NCI-H1092 (cell line): ENCODE data around the gene RTN4RL1.
A peak's percentile ranks its signal among the peaks of the same experiment; 100 is the strongest.

Experiments used
- DNase-seq: peaks from one replicate; lab custom pipeline; 2025; lab: John Stamatoyannopoulos, UW

Gene RTN4RL1

DNA sequence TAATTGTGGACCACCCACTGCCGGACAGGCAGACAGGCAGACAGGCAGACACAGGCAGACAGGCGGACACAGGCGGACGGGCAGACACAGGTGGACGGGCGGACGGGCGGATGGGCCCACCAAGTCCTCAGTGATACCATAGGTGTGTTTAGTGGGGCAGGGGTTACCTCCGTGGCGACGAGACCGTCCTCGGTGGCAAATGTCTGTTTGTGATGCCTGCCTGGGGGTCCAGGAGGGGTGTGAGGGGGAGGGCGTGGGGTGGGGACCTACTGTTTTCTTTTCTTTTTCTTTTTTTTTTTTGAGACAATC is 76.7 kb downstream of the RTN4RL1 start:
- DNase-seq = no peak

GRCh38 chr17:1947743-1948516 is 77.2 kb downstream of the RTN4RL1 start:
- no peak for DNase-seq

DNA sequence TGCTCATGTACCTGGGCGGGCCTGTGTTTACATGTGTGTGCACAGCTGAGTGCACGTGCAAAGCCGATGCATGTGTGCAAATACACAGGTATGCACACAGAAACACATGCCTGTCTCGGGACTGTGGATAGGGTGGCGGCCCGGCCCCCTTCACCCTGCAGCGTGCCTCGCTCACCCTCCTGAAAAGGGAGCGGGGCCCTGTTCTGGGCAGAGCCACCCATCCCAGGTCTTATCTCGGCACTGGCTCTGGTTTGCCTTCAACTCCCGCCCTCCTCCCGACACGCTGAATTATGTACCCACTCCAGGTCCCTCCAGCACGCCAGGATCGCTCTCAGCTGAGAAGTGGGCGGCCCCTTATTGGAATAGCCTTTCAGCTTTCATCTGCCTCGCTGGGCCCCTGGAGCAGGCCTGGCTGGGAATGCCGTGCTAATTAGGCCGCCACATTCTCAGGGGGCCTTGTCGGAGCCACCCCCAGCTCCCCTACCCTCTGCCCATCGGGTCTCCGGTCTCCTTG is 77.8 kb downstream of the RTN4RL1 start:
- no peak for DNase-seq

DNA sequence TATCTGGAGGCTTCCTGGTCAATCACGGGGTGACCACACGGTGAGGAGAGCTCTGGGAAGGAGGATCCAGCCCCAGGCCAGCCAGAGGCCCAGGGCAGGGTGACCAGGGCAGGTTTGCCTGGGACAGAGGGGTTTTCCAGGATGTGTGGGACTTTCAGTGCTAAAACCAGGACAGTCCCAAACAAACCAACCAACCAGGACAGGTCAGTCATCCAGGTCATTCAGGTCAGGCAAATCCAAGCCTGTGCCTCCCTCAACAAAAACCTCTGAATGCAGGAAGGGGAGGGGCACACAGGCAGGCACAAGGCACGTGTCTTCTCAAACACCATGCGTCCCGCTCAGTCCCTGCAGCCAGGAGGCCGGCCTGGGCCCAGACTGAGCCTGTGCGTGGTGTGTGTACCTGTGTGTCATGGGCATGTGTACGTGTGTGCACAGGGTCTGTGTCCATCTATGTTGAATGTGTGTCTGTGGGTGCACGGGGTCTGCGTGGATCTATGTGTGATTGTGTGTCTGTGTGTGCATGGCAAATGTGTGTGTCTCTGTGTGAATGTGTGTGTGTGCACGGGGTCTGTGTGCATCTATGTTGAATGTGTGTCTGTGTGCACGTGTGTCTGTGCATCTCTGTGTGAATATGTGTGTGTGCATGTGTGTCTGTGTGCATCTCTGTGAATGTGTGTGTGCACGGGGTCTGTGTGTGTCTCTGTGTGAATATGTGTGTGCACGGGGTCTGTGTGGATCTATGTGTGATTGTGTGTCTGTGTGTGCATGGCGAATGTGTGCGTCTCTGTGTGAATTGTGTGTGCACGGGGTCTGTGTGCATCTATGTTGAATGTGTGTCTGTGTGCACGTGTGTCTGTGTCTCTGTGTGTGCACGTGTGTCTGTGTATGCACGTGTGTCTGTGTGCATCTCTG is 78.9 kb downstream of the RTN4RL1 start:
- no peak for DNase-seq

DNA sequence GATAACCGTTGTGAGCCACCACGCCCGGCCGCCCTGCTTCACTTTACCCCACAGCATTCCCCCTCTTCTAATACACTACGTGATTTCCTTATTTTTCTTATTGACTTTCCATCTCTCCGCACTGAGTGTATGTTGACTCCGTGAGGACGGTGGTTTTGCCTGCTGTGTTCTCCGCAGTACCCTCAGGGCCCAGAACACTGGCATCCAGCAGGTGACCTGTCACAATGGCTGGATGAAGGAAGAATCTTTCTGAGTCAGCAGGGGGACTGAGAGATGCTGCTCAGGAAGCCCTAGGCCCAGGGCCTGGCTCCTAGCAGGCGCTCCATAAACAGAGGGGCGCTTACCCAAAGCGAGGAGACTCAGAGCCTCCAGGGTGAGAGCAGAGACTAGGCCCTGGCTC is 79.5 kb downstream of the RTN4RL1 start:
- DNase-seq = no peak

DNA sequence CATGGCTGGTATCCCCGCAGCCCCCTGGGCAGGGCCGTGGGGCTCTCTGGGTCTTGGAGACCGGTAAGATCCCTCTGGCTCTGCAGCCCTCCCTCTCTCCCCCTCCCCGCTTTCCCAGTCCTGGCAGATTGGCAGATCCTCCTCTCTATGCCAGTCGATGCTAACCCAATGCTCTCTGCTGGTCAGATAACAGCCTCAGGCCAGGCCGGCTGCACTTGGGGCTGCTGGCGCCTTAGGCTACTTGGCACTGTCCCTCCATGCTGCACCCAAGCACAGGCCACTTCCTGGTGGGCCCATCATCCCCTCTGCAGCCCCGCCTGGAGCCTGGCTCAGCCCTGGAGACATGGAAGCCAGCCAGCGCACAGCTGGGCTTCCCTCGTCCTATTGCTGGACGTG is 81.7 kb downstream of the RTN4RL1 start:
- no peak for DNase-seq

DNA sequence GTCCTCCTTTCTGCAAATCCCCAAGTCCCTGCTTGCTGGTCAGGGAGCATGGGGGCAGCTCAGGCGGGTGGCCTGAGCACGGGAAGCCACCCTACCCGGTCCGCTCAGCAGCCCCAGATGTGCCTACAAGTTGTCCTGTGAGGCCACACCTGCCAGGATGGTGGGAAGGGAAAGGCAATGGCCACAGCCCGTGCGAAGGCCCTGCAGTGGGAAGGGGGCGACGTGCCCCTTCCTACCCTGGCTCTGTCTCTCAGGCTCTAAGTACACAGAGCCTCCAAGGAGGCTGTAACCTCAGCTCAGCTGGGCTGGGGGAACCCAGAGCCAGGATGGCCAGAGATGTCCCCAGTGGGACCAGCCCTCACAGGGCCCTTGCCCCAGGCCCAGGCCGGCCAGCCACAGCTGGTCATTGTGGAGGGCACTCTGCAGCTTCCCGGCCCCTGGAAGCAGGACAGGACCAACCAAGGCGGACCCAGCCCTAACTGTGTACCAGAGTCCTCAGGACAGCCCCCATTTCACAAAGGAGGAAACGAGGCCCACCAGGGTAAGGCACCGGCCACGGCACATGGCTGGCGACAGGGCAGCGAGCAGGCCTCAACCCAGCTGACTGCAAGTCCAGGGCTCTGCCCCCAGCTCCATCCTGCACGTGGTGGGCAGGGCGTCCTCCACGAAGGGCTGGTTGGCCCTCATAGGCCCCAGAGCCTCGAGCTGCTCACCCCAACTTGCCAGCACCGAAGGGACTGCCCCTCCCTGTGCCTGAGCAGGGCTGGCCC is 82.3 kb downstream of the RTN4RL1 start:
- no peak for DNase-seq

DNA sequence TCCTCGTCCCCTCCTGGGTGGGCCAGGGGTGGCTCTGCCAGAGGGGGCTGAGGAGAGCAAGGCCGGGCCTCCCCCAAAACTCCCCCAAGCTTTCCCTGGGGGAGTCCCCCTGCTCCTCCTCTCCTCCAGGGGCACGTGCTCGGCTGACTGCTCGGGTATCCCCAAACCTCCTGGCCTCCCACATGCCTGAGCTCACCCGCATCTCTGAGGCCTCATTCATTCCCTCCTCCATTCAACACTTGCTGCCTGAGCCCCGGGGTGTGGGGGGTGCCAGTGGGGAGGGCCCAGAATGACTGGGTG is 83.1 kb downstream of the RTN4RL1 start:
- no peak for DNase-seq

DNA sequence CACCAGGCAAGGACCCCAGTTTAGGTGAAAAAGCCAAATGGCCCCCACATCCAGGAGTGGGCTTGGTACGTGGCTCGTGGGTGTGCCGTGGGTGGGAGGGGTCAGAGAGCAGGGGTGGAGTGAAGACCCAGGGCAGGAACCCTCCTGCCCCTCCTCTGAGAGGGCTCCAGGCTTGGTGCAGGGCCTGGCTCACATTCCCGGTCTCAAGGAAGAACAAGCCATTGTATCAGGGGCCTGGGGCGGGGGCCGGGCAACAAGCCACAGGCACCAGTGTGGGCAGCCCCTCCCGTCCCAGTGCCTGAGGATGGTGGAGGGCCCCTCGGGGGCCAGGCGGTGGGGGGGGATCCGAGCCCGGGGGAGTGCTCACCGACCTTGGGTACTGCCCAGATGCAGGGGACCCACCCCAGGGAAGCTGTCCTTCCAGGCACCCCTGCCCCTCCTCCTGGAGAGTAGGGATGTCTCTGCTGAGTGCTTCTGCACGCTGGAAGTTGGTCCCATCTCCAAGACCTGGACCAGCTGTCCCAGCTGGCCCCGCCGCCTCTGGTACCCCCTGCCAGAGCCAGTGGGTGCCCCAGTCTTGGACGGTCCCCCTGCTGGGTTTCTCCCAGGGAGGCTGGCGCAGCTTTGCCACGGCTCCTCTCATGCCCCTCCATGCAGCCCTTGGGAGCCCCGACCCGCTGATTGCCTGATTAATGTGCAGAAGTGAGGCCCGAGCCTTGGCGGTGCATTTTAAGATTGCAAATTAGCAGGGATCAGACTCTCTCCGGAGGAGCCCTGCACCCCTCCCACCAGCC is 83.7 kb downstream of the RTN4RL1 start:
- DNase-seq = no peak

DNA sequence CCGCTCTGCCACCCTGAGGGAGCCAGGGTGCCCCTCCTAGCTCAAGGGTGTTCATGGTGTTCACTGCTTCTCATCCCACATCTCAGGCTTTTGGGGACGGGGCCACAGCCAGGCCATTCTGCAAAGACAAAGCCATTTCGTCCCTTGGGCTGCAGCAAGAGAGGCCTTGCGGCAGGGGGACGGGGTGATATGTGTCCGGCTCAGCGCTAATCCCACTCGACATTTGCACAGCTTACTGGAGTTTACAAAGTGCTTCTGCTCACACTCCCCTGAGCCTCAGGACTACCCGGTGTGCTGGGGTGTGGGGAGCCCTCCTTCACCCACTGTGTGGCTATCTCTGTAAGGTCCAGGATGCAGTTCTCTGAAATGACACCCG is 84.3 kb downstream of the RTN4RL1 start:
- DNase-seq = no peak

DNA sequence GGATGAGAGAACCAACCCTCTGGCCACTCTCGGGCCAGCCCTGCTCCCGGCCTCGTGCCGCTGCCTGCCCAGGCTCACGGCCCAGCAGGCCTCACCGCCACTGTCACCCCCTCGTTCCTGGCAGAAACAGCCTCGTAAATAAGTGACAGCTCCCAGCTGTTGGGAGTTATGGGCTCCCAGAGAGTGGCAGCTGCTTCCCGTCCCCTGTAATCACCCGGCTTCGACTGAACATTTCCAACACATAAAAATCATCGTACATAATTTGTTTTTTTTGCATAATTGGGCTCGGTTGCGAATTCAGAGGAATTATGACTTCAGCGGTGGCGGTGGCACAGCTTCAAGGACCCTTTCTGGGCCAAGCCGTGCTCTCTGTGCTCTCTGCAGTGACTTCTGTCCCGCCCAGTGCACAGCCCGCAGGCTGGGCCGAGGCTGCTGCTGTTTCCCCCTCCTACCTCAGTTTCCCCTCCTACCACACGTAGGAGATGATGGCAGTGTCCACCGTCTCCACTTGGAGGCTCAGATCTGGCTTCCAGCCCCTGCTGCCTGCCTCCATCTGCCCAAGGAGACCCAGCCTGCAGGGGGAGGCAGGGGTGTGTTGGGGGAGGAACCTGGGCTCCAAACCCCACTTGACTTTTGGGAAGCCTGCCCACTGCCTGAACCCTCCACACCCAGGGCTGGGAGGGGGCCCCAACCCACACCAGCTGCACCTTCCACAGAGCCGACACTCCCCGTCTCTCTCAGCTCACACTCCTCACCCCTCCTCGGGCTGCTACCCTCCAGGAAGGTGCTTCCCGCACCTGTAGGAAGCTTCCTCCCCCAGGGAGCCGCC is 84.9 kb downstream of the RTN4RL1 start:
- no peak for DNase-seq

GRCh38 chr17:1937461-1937860 is 87.7 kb downstream of the RTN4RL1 start:
- no peak for DNase-seq

GRCh38 chr17:1936766-1937165 is 88.4 kb downstream of the RTN4RL1 start:
- DNase-seq = no peak

DNA sequence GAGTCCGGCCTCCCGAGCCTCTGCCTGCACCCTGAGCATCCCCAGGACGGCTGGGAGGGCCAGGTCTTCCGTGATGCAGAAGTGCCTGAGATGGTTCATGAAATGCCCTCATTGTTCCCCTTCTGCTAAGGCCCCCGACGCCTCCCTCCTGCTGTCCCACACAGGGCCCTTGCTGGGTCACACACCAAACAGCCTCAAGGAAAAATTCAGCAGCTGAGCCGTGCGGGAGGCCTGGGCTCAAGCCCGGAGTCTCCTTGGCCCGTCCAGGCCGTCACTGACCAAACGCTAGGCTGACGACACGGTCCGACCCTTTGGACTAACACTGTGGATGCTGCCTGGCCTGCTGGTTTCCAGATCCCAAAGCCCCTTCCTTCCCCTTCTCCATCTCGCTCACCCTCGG is 90.2 kb downstream of the RTN4RL1 start:
- DNase-seq = no peak

DNA sequence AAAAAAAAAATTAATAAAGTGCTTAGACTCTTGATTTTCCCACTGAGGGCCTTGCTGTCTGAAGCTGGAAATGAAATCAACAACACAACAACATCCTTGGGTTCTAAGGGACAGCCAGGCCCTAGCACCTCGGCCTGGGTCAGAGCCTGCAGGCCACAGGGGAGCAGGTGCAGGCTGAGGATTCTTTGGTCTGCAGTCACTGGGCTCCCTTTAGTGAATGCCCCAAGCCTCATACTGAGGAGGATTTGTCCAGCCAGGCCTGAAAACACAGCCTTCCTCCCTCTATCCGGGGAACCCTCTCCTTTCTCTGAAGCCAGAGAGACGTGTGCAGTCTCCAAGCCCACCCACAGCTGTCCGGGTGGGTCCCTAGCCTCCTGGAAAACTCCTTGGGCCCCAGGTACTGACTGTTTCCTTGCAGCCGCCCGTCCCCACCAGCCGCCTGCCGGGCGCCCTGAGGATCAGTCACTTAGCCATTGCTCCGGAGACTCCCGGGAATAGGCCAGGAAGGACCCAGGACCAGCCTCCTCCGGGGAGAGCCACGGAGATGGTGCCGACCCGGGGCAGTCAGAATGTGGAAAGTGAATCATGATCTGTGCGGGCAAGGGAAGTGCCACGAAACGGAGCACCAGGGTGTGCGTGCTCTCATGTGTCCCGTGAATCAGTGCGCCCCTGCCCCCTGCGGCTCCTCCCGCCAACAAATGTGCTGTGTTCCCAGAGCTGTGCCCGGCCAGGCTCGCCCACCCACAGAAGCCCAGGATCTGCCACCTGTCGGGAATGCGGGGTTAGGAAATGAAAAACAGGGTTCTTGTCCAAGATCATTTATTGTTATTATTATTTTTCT is 91.0 kb downstream of the RTN4RL1 start:
- DNase-seq = no peak

DNA sequence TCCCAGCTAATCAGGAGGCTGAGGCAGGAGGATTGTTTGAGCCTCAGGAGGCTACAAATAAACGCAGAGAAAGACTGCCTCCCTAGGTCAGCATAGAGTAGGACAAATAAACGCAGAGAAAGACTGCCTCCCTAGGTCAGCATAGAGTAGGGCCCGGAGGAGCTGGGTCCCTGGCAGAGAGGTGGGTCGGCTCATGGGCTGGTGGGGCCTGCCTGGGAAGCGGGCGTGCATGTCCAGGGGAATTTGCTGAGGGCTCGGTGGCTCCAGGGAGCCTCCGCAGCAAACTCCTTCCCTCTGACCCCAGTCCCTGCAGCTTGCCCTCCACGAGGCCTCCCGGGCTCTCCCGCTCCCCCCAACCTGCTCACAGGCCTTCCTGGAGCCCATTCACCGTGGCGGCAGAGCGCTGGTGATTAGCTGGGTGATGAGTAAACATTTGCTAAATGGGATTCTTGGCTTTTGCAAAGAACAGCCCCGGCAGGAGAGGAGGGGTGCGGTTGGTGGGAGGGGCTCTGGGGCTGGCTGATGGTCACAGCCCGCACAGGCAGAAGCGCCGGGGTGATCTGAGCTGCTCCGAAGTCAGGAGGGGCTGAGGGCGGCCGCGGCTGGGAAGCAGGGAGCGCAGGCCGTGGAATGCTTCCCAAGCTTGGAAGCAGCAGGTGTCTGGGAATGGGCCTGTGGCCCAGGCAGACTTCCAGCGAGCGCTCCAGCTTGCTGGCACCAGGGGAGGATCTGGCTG is 93.1 kb downstream of the RTN4RL1 start:
- DNase-seq = peak; percentile 68

DNA sequence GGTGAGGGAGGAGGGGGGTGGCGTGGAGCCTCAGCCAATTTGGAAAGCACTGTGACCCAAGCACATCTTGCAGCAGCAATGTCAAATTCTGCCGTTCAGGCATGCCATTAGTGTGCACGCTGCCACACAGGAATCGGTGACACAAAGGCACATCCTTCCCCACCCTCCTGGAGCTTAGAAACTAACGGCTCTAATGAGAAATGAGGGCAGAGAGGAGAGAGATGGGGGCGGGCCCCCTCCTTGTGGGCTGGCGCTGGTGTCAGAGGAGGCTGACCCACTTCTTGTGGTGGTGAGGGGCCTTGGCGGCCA is 94.8 kb downstream of the RTN4RL1 start:
- no peak for DNase-seq

DNA sequence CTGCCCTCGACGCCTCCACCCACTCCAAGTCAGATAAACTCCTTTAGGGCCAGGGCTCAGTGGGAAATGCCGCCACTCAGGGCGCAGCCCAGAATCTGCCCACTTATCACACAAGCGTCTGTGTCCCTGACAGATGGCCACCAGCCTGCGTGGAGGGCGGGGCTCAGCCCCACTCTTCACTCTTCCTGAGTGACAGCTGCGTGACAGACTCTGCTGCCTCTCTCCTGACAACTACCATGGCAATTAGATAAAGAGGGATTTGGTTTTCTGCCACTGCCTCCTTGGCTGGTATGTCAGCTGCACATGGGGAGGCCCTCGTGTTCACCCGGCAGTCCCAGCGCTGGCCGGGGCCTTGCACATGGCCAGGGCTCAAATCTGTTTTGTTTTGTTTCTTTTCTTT is 96.2 kb downstream of the RTN4RL1 start:
- no peak for DNase-seq

DNA sequence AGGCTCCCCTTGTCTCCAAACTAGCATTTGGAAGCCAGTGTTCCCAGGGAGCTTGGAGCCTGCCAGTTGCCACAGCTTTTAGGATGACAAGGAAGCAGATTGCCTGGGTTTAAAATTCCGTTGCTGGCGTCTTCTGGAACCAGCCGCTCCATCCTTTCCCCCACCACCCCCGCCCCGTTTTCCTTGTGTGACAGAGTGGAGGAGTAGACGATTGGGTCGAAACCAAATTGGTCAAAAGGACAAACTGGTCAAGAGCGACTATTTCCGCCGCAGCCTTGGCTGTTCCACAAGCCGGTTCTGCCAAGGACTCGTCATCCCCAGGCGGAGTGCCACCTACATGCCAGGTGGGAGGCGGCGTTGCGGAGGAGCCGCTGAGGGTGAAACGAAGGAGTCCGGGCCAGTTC is 104.2 kb downstream of the RTN4RL1 start:
- no peak for DNase-seq

- DNase-seq = no peak
These were observed 105.9 kb downstream of the RTN4RL1 start for GRCh38 chr17:1919201-1919600.
